K562 (cell line): ENCODE data around the gene NPAS3. TPM values are rescaled to one million over a fixed set of nuclear protein-coding genes. Genes with fewer than 3 reads are reported as not detected.

ENCODE experiments used
- ATAC-seq: fragments of 200-7000 bp; cut with Tn5 transposase; 3 replicates; pipeline ENCODE4 v1.9.1; 2020; ENCODE audit warnings: moderate library complexity
- BruUV-seq: library from RNA; stranded (reverse); fragments of 400-500 nt; replicated peaks from 2 replicates; lab custom pipeline; 2021; lab: Mats Ljungman, UMichigan
- CTCF ChIA-PET: fragments of 300-600 bp; formaldehyde crosslinking; extraction: SDS; loops from one replicate; lab custom pipeline; 2021; ENCODE audit warnings: low intra/inter-chr PET ratio; lab: Yijun Ruan, JAX
- POLR2A ChIA-PET: fragments of 300-600, 350-650 bp; sonication (Branson Sonifier 250); formaldehyde crosslinking; extraction: SDS; loops from one replicate; lab custom pipeline; 2021; ENCODE audit warnings: antibody characterized with exemption, inconsistent platforms; lab: Yijun Ruan, JAX
- DNase-seq, 4 experiments: peaks; one replicate each; pipeline versions ENCODE4 v3.0.0 to v3.0.0-alpha.2; 2011 to 2018; ENCODE audit warnings: low spot score in 3 of 4, mixed read lengths in 3 of 4; ENCODE audit errors: extremely low read depth in 1 of 4
- FAIRE-seq: peaks from 2 replicates; lab custom pipeline; 2011; peaks lifted over from hg19 to GRCh38; lab: Jason Lieb, UNC
- H2AFZ ChIP-seq: 2 replicates; pipeline ENCODE4 v1.6.0; 2011; ENCODE audit warnings: low read depth, low read length, control low read depth, inconsistent platforms
- H3K27ac ChIP-seq: fragments of 200-600 bp; 3 replicates; pipeline ENCODE4 v1.8.0; 2011; ENCODE audit warnings: low read depth, mild to moderate bottlenecking, control low read depth, inconsistent platforms, low read length, moderate library complexity, mixed read lengths; ENCODE audit errors: extremely low read depth
- H3K27me3 ChIP-seq, 2 experiments: fragments of 300-600 bp in 1 of 2; 2 replicates in 1 of 2; 3 replicates in 1 of 2; pipeline versions ENCODE4 v1.6.0 to v1.8.0; 2011; ENCODE audit warnings: inconsistent platforms in 2 of 2, low read length in 2 of 2, mild to moderate bottlenecking in 1 of 2, mixed read lengths in 1 of 2, moderate library complexity in 1 of 2; ENCODE audit not compliant: control insufficient read depth in 2 of 2, insufficient read depth in 2 of 2
- H3K36me3 ChIP-seq: fragments of 300-600 bp; 3 replicates; pipeline ENCODE4 v1.8.0; 2011; ENCODE audit warnings: mild to moderate bottlenecking, low read length, inconsistent platforms; ENCODE audit not compliant: control insufficient read depth, insufficient read depth
- H3K4me1 ChIP-seq, 2 experiments: fragments of 200-600 bp in 1 of 2; replicated peaks in 1 of 2; 2 replicates in 1 of 2; 3 replicates in 1 of 2; pipeline versions ENCODE4 v1.5.1 to v1.8.0; 2011; ENCODE audit warnings: inconsistent platforms in 2 of 2, low read length in 2 of 2, mild to moderate bottlenecking in 1 of 2, mixed read lengths in 1 of 2, moderate library complexity in 1 of 2; ENCODE audit not compliant: control insufficient read depth in 2 of 2, insufficient read depth in 2 of 2
- H3K4me2 ChIP-seq: 2 replicates; pipeline ENCODE4 v1.6.1; 2011; ENCODE audit warnings: low read length, control low read depth, inconsistent platforms, mixed read lengths; ENCODE audit not compliant: insufficient read depth
- H3K4me3 ChIP-seq: fragments of 200-600 bp; sonication (generic), shearing (Covaris generic); 2 replicates; pipeline ENCODE4 v1.5.1; 2016; ENCODE audit warnings: control low read depth, inconsistent platforms
- H3K79me2 ChIP-seq: fragments of 200-600 bp; 3 replicates; pipeline ENCODE4 v1.8.0; 2011; ENCODE audit warnings: low read length, inconsistent platforms; ENCODE audit not compliant: control insufficient read depth, insufficient read depth
- H3K9ac ChIP-seq, 2 experiments: 2 replicates each; pipeline versions ENCODE4 v1.6.0 to v1.6.1; 2011; ENCODE audit warnings: low read depth in 2 of 2, low read length in 2 of 2, control low read depth in 1 of 2, inconsistent platforms in 1 of 2, mild to moderate bottlenecking in 1 of 2, mixed read lengths in 1 of 2; ENCODE audit not compliant: insufficient read depth in 1 of 2
- H3K9me1 ChIP-seq: one replicate; pipeline ENCODE4 v1.6.0; 2011; ENCODE audit warnings: inconsistent platforms, mild to moderate bottlenecking, low read length, moderate library complexity; ENCODE audit not compliant: control insufficient read depth, insufficient read depth
- H3K9me3 ChIP-seq: replicated peaks from 2 replicates; pipeline ENCODE4 v1.5.1; 2011; ENCODE audit warnings: low read depth, low read length, inconsistent platforms; ENCODE audit not compliant: control insufficient read depth, insufficient read depth
- H4K20me1 ChIP-seq: replicated peaks from 2 replicates; pipeline ENCODE4 v1.6.1; 2011; ENCODE audit warnings: low read length, inconsistent platforms, mixed read lengths; ENCODE audit not compliant: control insufficient read depth, insufficient read depth
- MBD1 ChIP-seq: fragments of 250-450 bp; sonication (Bioruptor Pico); IDR thresholded peaks from 2 replicates; pipeline ENCODE4 v1.8.0; 2022; ENCODE audit warnings: inconsistent platforms
- MECOM ChIP-seq: fragments of 250-450 bp; sonication (Bioruptor Pico); IDR thresholded peaks from 2 replicates; pipeline ENCODE4 v1.8.0; 2022; ENCODE audit warnings: inconsistent platforms
- NFE2L1 ChIP-seq: fragments of 450-650 bp; IDR thresholded peaks from 2 replicates; pipeline ENCODE4 v1.6.1; 2016; ENCODE audit warnings: missing genetic modification characterization, low read depth, mild to moderate bottlenecking, missing compliant biosample characterization, moderate library complexity, borderline replicate concordance
- RBM25 ChIP-seq: fragments of 200-400 bp; formaldehyde crosslinking; IDR thresholded peaks from 2 replicates; pipeline ENCODE4 v1.6.1; 2018; ENCODE audit warnings: low read length, low read depth, moderate library complexity; ENCODE audit not compliant: severe bottlenecking
- TCF7L2 ChIP-seq: fragments of 150-350 bp; IDR thresholded peaks from 2 replicates; pipeline ENCODE4 v1.6.1; 2016; ENCODE audit warnings: low read depth, mild to moderate bottlenecking, low read length, moderate library complexity
- ZNF311 ChIP-seq: fragments of 250-450 bp; sonication (Bioruptor Pico); IDR thresholded peaks from 2 replicates; pipeline ENCODE4 v1.4.0; 2020; ENCODE audit warnings: mild to moderate bottlenecking, moderate library complexity
- ZNF707 ChIP-seq: fragments of 250-450 bp; sonication (Bioruptor Pico); conservative IDR thresholded peaks from 2 replicates; pipeline ENCODE4 v1.8.0; 2022; ENCODE audit warnings: inconsistent platforms, mild to moderate bottlenecking, moderate library complexity
- WGBS: fragments of 100-300 bp; shearing (Covaris generic); methylation state at CpG from one replicate; pipeline ENCODE4 v1.1.6; 2016; ENCODE audit warnings: low coverage, mixed read lengths; ENCODE audit not compliant: insufficient coverage; ENCODE audit errors: missing lambda C conversion rate; 5-methylcytosine and 5-hydroxymethylcytosine counted together
- in situ Hi-C: fragments of 300-500 bp; cut with MboI; formaldehyde crosslinking; loops from 4 replicates; pipeline ENCODE4 v1.15.0; 2018; ENCODE audit warnings: inconsistent platforms, mixed read lengths
- intact Hi-C: fragments of 100-400 bp; cut with micrococcal nuclease; formaldehyde crosslinking; loops from 2 replicates; pipeline ENCODE4 v1.14.2; 2022
- polyA plus RNA-seq, 8 experiments: library from polyadenylated mRNA; depleted of rRNA in 4 of 8; stranded (reverse) in 5 of 8; unstranded in 3 of 8; fragments of >200 nt; fragmentation: Nextera tagmentation in 2 of 8; fragmentation: Illumina TruSeq in 1 of 8; extraction: Ambion mirVana in 2 of 8; extraction: Trizol in 1 of 8; gene quantifications; 2 replicates each; pipeline versions ENCODE4 v1.2.1 to v1.2.3, GENCODE V29; 2011 to 2014; ENCODE audit warnings: inconsistent platforms in 1 of 8, missing spikeins in 1 of 8
- total RNA-seq, 7 experiments: library from RNA; depleted of rRNA in 6 of 7; stranded (reverse); fragments of >200 nt in 6 of 7; fragmentation: Illumina TruSeq in 2 of 7; extraction: Trizol in 2 of 7; gene quantifications; 2 replicates each; pipeline versions ENCODE4 v1.2.1 to v1.2.3, GENCODE V29; 2011 to 2021; ENCODE audit warnings: low replicate concordance in 1 of 7
- TF ChIP-seq, protein P1 (sequence below): fragments of 450-650 bp; formaldehyde crosslinking; IDR thresholded peaks from 2 replicates; pipeline ENCODE4 v1.4.0; 2020; ENCODE audit warnings: mild to moderate bottlenecking, mixed read lengths

Gene NPAS3
- total and polyA plus RNA-seq, 9 of the 15 experiments (the other 6 are each of a cell fraction or from before 2014, with no cell fraction given), result 0.04 TPM; not detected in 8

GRCh38 chr14:33642691-33643244 is 704.1 kb downstream of the NPAS3 start:
- DNase-seq, result no peak
- ChIA-PET CTCF (no interaction called here), POLR2A (interaction anchor here (1.6 kb wide), 1 partner anchor 9 kb away, joined by 5 read pairs; no protein-coding TSS in a partner anchor)

More at GRCh38 chr14:33642691-33643244, 704.1 kb downstream of the NPAS3 start:
- no peak overlapping the region for H3K9ac ChIP-seq
- ATAC-seq (no peak), FAIRE-seq (no peak)
- WGBS, result 7% methylated on average over 3 of the region's 4 CpGs
- no peaks in the 10 kb centered on the region for H4K20me1 ChIP-seq
- BruUV-seq, result no TSS peak
- H3K4me2 ChIP-seq, result no peak overlapping the region
- H3K36me3 ChIP-seq, result no peaks in the 10 kb centered on the region
- intact Hi-C loops (no loop called here), in situ Hi-C loops (no loop called here)
- no peak overlapping the region for H3K4me3 ChIP-seq
- no peaks in the 10 kb centered on the region for H3K79me2 ChIP-seq
- no peak overlapping the region for H2AFZ ChIP-seq
- H3K27me3 ChIP-seq, result no peaks in the 10 kb centered on the region
- TF ChIP-seq ZNF707 (CRISPR knock-in tag), result no peak
- no peak for TF ChIP-seq MBD1 (CRISPR knock-in tag)
- TF ChIP-seq MECOM (CRISPR knock-in tag), result no peak
- no peak for TF ChIP-seq RBM25
- TF ChIP-seq ZNF311 (CRISPR knock-in tag), result no peak
- TF ChIP-seq, protein P1, sequence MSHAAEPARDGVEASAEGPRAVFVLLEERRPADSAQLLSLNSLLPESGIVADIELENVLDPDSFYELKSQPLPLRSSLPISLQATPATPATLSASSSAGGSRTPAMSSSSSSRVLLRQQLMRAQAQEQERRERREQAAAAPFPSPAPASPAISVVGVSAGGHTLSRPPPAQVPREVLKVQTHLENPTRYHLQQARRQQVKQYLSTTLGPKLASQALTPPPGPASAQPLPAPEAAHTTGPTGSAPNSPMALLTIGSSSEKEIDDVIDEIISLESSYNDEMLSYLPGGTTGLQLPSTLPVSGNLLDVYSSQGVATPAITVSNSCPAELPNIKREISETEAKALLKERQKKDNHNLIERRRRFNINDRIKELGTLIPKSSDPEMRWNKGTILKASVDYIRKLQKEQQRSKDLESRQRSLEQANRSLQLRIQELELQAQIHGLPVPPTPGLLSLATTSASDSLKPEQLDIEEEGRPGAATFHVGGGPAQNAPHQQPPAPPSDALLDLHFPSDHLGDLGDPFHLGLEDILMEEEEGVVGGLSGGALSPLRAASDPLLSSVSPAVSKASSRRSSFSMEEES (CRISPR knock-in tag), result no peak
- TF ChIP-seq NFE2L1 (tag), result no peak
- no peak for TF ChIP-seq TCF7L2
- H3K9me3 ChIP-seq, result no peaks in the 10 kb centered on the region
- H3K9me1 ChIP-seq, result no peaks in the 10 kb centered on the region
- no peak overlapping the region for H3K27ac ChIP-seq
- no peaks in the 10 kb centered on the region for H3K4me1 ChIP-seq
